Cardiac septum (tissue), 1 donor: ENCODE measurements around the gene FAM83G. TPM values are rescaled to one million over a fixed set of nuclear protein-coding genes. Genes with fewer than 3 reads are reported as not detected.
"Not testable (repeated sequence)": the region's sequence is repeated elsewhere in the genome, so short reads cannot be mapped to it uniquely, and the experiment has no call there.

Source experiments
- DNase-seq: peaks from one replicate; pipeline ENCODE4 v3.0.0-alpha.2; 2020; ENCODE audit warnings: low spot score
- intact Hi-C: fragments of 100-400 bp; cut with DNase I; formaldehyde crosslinking; loops from one replicate; pipeline ENCODE4 v1.14.0; 2022
- total RNA-seq: library from RNA; stranded (reverse); fragmentation: NEBNext Ultra II Directional; extraction: Animal tissue kit (Norgen Biotek cat#: 25700); gene quantifications from one replicate; pipeline ENCODE4 v1.2.1, GENCODE V29; 2021
- donor health status: DM: no; HTN: no; CAD: no.

Gene FAM83G
- total RNA-seq, 1 donor from 2014 or later: 2.5 TPM

- intact Hi-C loops: no loop called here
- no peak for DNase-seq
Observed at GRCh38 chr17:18937981-18938691, 66.4 kb downstream of the FAM83G start.

DNA sequence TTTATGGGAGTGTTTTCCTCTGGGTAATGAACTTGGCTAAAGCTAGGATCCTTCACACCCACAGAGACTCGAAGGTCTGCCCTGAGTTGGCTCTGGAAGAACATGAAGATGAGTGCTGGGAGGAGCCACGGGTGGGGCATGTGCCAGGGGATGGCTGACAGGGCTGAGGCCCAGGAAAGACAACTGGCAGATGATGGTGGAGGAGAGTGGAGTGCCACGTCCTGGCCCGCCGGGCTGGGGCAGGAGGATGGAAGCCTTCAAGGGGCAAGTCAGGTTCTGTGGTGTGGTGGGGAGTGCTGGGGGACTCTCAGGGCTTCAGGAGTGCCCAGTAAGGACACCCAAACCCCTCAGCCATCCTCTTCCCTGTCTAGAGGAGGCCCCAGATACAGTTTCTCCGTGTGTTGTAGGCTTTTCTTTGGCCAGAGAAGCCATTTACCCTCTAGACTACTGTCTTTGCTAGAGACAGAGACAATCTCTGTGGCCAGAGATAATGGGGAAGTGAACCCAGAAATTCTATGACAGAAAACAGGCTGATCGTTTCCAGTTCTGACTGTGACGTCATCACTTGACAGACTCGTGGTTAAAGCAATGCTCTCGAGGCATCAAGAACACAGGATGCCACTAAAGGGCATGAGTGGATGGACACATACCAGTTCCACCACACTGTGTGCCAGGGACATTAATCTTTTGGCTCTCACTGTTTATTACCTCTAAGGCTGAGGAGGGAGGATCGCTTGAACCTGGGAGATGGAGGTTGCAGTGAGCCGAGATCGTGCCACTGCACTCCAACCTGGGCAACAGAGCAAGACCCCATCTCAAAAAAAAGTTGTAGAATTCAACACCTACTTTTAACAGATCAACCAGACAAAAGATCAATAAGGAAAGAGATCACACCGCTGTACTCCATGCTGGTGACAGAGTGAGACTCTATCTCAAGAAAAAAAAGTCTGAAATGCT is 71.2 kb downstream of the FAM83G start:
- no peak for DNase-seq
- intact Hi-C loops: no loop called here

- no peak for DNase-seq
- intact Hi-C loops: no loop called here
Observed at GRCh38 chr17:18932360-18933055, 72.1 kb downstream of the FAM83G start.

GRCh38 chr17:18928628-18929125 is 75.9 kb downstream of the FAM83G start:
- DNase-seq: no peak
- intact Hi-C loops: no loop called here

DNA sequence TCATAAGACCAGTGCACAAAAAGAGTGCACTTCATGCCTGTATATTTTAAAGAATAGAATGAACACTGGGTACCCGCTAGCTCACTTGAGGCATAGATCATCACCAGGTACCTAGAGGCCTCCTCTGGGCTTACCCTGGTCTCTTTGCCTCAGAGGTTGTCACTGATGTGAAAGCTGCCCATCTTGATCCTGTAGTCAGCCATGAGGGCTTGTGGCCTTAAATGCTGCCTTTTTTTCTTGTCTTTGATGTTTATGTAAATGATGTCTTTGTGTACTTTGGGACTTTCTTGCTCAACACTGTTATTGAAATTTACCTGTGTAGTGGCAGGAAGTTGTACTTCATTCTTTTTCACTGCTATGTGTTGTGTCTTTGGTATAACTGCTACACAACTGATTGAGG is 79.4 kb downstream of the FAM83G start:
- DNase-seq: no peak
- intact Hi-C loops: no loop called here

DNA sequence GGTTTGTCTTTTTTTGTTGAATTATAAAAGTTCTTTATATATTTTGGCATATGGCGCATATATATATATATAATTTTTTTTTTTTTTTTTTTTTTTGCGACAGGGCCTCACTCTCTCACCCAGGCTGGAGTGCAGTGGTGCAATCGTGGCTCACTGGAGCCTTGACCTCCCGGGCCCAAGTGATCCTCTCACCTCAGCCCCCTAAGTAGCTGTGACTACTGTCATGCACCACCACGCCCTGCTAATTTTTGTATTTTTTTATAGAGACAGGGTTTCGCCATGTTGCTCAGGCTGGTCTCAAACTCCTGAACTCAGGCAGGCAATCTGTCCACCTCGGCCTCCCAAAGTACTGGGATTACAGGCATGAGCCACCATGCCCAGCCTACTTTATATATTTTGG is 82.0 kb downstream of the FAM83G start:
- intact Hi-C loops, DNase-seq: not testable (repeated sequence)

DNA sequence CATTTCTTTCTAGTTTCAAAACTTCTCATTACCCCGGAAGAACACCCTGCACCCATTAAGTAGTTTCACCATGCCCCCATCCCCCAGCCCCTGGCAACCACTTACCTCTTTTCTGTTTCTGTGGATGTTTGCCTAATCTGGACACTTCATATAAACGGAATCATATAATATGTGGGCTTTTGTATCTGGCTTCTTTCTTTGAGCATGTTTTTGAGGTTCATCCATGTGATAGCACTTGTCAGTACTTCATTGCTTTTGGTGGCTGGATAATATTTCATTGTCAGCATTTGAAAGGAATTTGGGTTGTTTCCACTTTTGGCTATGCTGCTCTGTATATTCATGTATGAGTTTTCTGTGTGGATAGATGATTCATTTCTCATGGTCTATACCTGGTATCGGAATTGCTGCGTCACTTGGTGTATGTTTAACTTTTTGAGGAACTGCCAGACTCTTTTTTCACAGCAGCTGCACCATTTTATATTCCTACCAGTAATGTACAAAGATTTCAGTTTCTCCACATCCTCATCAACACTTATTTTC is 82.6 kb downstream of the FAM83G start:
- no peak for DNase-seq
- intact Hi-C loops: no loop called here

DNA sequence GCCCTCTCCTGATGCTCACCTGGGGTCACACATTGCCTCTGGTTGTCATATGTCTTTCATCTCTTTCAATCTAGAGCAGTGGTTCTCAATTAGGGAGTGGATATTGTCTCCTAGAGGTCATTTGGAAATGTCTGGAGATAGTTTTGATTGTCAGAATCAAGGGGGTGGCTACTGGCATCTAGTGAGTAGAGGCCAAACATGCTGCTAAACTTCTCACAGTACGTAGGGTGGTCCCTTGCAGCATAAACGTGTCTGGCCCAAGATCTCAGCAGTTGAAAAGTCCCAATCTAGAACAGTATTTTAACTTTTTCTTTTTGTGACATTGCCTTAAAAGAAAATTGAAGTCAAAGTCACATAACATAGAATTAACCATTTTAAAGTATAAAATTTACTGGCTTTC is 83.1 kb downstream of the FAM83G start:
- intact Hi-C loops: no loop called here
- no peak for DNase-seq

DNA sequence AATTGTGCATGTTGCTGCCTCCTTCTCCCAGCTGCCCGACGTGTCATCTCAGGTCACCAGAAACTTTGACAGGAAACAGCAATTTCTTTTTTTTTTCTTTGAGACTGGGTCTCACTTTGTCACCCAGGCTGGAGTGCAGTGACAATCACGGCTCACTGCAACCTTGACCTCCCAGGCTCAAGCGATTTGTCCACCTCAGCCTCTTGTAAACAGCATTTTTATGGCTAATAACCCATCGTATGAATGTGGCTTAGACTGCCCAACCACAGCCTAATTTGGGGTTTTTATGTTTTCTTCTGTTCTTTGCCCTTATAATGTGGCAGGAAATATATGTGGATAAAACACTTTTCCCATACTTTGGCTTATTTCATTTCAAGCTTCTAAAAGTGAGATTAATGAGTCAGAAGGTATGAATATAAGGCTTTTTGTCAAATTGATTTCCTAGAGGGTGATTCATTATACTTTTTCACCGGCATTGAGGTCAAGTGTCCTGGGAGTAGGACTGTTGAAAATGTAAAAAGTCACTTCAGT is 83.6 kb downstream of the FAM83G start:
- no peak for DNase-seq
- intact Hi-C loops: no loop called here

DNA sequence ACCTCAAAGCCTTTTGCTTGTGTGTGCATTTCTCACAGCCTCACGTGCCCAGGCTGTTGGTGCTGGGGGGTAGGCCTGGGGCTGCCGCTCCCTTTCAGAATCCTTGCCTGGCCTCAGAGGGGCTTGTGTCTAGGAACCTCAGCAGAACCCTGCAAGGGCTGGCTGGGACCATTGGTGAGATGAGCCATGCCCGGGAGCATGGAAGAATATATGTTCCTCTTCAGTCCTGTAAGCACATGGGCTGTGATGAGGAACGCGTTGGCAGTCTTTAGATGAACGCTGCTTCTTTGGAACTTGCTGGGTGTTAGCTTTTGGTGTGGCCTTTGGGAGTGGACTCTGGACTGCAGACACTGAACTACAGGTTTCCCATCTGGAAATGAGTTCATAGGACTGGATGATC is 84.6 kb downstream of the FAM83G start:
- no peak for DNase-seq
- intact Hi-C loops: no loop called here

Other genes with a start within 250 kb of the FAM83G start
- 21.0 TPM for gene TVP23B, start 223.6 kb downstream of the FAM83G start, total RNA-seq
- 20.9 TPM for gene PRPSAP2, start 146.6 kb downstream of the FAM83G start, total RNA-seq
- gene SLC5A10, start 52.6 kb downstream of the FAM83G start, total RNA-seq: 0.13 TPM
- 2.9 TPM for gene GRAP, start 42.2 kb upstream of the FAM83G start, total RNA-seq
- 1.7 TPM for gene GRAPL, start 122.8 kb upstream of the FAM83G start, total RNA-seq
- 78.4 TPM for gene EPN2, start 232.6 kb upstream of the FAM83G start, total RNA-seq